ENCODE results near the gene PTPN4. TPM values are rescaled to one million over a fixed set of nuclear protein-coding genes. Genes with fewer than 3 reads are reported as not detected.

Gene PTPN4
- total and polyA plus RNA-seq, 2 of the 13 experiments (the other 11 are each of a cell fraction or from before 2014, with no cell fraction given) = 20.3 to 34.6 TPM

GRCh38 chr2:119736021-119736420 is 23.7 kb upstream of the PTPN4 start:
- CTCF ChIA-PET (ENCODE audit: low intra/inter-chr PET ratio, low total read pairs) = no interaction called here
- no TSS peak for BruUV-seq (replicated peaks)
- H3K36me3 ChIP-seq (replicated peaks in 1 of 2; ENCODE audit: control insufficient read depth in 1 of 2, insufficient read depth in 2 of 2, low read length in 2 of 2) = no peaks in the 10 kb centered on the region

More at GRCh38 chr2:119736021-119736420, 23.7 kb upstream of the PTPN4 start:
- Histone ChIP-seq H4K20me1 (ENCODE audit: insufficient read depth, low read length) (no peaks in the 10 kb centered on the region), H2AFZ (ENCODE audit: low read length) (no peak overlapping the region), H3K27ac (ENCODE audit: extremely low read length, insufficient read depth, low read length) (no peak overlapping the region), H3K79me2 (ENCODE audit: insufficient read depth, low read length) (no peaks in the 10 kb centered on the region), H3K9me3 (ENCODE audit: low read length) (no peaks in the 10 kb centered on the region), H3K9ac (ENCODE audit: insufficient read depth, low read depth, low read length) (no peak overlapping the region), H3K4me3 (replicated peaks in 1 of 3; ENCODE audit: insufficient read depth in 1 of 3, low read depth in 2 of 3, low read length in 3 of 3) (peak overlapping the region in 2 of 3 experiments; percentile 35 to 57; a peak in 3 of 6 replicates), H3K4me1 (ENCODE audit: insufficient read depth, low read length) (peaks cover 41% of the 10 kb centered on the region), H3K27me3 (ENCODE audit: control insufficient read depth in 1 of 2, insufficient read depth in 2 of 2, low read length in 2 of 2) (peaks cover 2 to 49% of the 10 kb centered on the region in 2 experiments; a peak in 4 of 5 replicates), H3K4me2 (ENCODE audit: low read depth, low read length) (peak overlapping the region; percentile 76)
- WGBS (ENCODE audit: low lambda C conversion rate) = 28% methylated on average over 5 of the region's 5 CpGs
- DNase-seq (ENCODE audit: low spot score) = no peak
- intact Hi-C loops (cut with micrococcal nuclease; ENCODE audit: unreplicated experiment) = no loop called here
- no peak for FAIRE-seq
- no peak for TF ChIP-seq YY1 (IDR thresholded peaks at IDR 0.05; ENCODE audit: insufficient read depth, insufficient replicate concordance, low read depth, low read length)
- TF ChIP-seq ATAD3A (CRISPR knock-in tag; IDR thresholded peaks at IDR 0.05) = no peak
- TF ChIP-seq PHF8 (CRISPR knock-in tag; IDR thresholded peaks at IDR 0.05) = no peak
- no peak for TF ChIP-seq ZNF382 (CRISPR knock-in tag; IDR thresholded peaks at IDR 0.05; ENCODE audit: borderline replicate concordance)
- no peak for TF ChIP-seq ZNF513 (CRISPR knock-in tag; conservative IDR thresholded peaks at IDR 0.05)
- TF ChIP-seq, protein P1, sequence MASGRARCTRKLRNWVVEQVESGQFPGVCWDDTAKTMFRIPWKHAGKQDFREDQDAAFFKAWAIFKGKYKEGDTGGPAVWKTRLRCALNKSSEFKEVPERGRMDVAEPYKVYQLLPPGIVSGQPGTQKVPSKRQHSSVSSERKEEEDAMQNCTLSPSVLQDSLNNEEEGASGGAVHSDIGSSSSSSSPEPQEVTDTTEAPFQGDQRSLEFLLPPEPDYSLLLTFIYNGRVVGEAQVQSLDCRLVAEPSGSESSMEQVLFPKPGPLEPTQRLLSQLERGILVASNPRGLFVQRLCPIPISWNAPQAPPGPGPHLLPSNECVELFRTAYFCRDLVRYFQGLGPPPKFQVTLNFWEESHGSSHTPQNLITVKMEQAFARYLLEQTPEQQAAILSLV (CRISPR knock-in tag; IDR thresholded peaks at IDR 0.05; ENCODE audit: borderline replicate concordance) = no peak
- in situ Hi-C loops (cut with HindIII; ENCODE audit: extremely low pct_ligation_motif_present, low pct_unique_long_range_greater_than_20kb) = no loop called here
- POLR2A ChIA-PET = no interaction called here
- ATAC-seq = peak; percentile 10; the same call in 1 of the 3 replicates

Measured in HepG2 (cell line).